ACHN (cell line): ENCODE results near the gene CYP17A1.

Experiments used
- DNase-seq: peaks from one replicate; pipeline ENCODE4 v3.0.0-alpha.2; 2015
- in situ Hi-C: cut with HindIII; loops from 2 replicates; pipeline ENCODE4 v1.10.0; 2017; ENCODE audit warnings: low sequenced_read_pairs, low pct_ligation_motif_present, low pct_unique_long_range_greater_than_20kb

CYP17A1 gene

GRCh38 chr10:102782673-102783551, 54.3 kb downstream of the CYP17A1 start:
- in situ Hi-C loops: no loop called here
- no peak for DNase-seq

- in situ Hi-C loops: no loop called here
- DNase-seq: no peak
Observed at GRCh38 chr10:102781921-102782557, 55.2 kb downstream of the CYP17A1 start.

- in situ Hi-C loops: no loop called here
- no peak for DNase-seq
Observed at GRCh38 chr10:102781090-102781920, 55.9 kb downstream of the CYP17A1 start.
